Activated CD4-positive, alpha-beta T cell treated with anti-CD3 and anti-CD28 coated beads, Interleukin-2, amount 50 U/mL, for 1 hour (primary cell): ENCODE results near the gene CMIP.

ENCODE experiments used
- DNase-seq: peaks from one replicate; pipeline ENCODE4 v3.0.0-alpha.2; 2020

Gene CMIP

DNA sequence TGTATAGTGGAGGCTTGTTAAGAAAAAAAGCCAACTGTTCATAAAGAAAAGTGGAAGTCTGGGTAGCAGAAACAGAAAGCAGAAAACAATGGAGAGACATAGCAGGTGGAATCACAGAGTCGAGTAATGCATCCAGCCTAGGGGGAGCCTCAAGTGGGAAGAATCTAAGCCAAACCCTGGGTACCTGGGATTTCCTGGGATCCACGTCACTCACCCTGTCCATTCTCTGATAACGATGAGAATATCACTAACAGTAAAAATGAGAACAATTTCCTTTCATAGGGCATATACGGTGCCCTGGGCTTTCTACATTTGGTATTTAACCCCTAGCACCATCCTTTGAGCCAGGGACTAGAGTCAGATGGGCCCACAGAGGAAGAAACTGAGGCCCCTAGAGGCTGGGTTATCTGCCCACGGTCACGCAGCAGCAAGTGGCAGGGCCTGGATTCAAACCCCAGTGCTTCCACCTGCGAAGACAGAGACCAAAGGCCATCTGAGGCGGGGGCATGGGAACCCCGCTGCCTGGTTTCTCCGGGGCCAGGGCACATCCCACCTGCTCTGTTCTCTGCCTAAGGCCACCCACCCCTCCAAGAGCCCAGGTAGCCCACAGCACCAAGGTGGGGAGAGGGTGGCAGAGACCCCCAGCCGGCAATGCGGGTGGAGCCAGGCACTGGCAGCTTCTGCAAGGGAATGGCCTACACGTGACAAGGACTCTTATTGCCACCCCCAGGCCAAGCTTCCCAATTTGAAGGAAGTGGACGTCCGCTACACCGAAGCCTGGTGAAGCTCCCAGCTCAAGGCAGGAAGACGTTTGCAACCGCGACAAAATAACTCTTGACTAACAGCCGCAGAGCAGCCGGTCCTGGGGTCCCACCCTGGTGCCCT, 264.6 kb downstream of the CMIP start:
- no peak for DNase-seq

DNA sequence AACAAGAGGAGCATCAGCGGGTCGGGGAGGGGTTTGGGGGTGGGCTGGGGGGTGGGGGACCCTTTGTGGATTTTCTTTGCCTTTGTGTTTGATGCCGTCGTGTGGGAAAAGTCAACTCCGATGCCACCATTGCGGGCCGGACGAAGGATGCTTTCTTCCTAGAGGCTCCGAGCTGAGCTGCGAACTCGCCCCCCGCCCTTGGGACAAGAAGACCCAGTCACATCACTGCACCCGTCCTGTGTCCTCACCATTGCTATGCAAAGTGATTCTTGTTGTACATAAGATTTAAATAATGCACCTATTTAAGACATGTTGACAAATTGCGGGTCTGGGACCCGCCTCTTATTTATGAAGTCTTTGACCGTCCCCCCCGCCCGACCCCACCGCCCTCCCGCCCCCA, 265.4 kb downstream of the CMIP start:
- DNase-seq, result no peak

DNA sequence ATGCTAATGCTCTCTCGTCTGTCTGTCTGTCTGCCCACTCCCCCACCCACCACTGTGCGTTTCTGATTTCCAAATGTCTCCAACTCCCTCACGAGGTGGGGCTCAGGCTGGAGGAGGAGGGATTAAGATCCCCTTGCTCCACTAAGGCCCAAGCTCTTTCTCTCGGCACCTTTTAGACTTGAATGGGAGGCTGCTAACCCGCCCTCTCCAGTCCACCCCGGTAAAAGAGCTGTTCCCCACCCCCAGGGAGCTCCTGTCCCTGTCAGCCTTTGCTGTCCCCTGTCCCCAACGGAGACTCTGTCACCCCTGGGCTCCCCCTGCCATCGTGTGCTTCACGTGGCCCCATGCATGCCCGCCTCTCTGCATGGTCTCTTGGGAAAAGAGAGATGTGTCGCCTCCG, 266.0 kb downstream of the CMIP start:
- DNase-seq, result no peak

DNA sequence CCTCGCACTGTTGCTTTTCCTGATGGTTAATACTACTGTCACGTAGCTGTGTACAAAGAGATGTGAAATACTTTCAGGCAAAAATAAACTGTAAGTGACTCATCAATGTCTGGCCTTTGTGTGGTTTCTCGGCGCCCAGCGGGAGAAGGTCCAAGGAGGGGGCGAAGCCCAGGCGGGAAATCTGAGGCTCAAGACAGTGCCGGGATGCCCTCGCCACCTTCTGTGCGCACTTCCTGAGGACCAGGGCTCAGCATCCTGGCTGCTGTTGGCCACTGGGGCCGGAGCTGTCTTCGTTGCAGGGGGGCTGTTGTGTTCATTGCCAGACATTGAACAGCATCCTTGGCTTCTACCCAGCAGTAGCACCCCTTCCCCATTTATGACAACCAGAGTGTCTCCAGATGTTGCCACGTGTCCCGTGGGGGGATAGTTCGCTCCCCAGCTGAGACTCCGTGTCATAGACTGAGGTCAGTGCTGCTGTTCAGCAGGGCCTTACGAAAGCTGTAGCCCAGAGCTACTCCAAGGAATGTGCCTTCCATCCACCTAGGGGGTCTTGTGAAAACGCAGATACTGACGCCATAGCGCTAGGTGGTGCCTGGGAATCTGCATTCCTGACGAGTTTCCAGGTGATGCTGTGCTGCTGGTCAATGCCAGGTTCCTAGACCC, 267.2 kb downstream of the CMIP start:
- DNase-seq, result no peak

DNA sequence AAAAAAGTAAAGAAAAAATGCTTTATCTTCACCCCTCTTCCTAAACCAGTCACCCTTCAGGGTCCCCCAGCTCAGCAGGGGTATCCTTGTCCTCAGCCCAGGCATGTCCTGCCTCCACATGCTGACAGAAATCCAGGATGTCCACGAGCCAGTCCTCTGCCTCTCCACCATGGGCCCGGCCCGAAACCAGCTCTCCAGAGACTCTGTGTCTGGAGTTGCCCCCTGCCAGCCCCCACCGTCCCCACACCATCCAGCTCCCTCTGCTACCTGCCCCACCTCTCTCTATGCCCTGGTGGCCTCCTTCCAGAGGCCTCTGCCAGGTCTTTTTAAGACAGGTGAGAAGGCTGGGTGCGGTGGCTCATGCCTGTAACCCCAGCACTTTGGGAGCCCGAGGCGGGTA, 268.1 kb downstream of the CMIP start:
- DNase-seq, result no peak

DNA sequence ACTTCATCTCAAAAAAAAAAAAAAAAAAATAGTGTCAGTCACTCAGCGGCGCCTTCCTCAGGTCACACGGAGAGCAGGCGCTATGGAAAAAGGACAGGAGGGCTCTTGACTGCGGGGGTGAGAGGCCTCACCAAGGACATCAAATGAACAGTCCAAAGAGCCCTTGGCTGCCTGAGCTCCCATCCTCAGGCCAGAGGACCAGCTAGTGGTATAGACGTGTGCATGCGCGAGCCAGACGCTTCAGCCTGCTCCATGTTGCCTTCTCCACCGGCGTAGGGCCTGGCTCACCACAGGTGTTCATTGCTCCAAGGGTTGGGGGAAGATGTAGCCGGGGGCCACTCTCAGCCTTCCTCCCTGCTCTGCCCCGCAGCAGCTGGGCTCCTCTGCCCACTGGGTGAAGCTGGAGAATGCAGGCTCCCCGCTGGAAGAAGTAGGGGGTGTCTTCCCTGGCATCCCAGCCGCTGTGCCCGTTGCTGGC, 268.7 kb downstream of the CMIP start:
- DNase-seq, result no peak

DNA sequence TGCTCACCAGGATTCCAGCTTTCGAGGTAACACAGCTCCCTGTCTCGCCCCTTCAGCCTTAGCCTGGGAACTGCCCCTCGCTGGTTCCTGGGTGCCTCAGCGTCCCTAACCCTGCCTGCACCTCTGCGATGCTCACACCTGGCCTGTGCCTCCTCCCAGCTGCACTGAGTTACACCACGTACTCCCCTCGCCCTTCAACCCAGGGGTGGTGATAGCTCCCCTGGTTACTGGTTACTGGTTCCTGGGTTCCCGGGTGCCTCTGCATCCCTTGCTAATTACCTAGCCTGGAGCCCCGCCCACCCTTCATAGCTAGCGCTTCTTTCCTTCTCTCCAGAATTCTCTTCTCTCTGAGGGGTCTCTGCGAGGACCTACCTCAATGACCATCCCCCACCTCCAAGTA, 269.2 kb downstream of the CMIP start:
- DNase-seq, result no peak

DNA sequence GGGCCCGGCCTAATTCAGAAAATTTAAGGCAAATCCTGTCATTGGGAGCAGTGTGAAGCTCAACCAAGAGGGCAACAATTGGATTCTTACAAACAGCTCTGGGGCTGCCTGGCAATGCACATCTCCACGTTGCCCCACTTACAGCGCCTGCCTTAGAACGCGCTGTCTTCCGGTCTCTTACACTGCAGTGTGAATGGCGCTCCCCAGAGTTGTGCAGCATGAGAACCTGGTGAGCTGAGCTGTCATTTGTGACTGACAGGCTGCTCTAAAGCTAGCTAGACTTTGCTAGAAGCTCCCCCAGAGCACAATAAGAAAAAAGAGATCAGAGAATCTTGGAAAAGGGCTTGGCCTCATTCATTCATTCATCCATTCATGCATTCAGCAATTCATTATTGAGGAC, 270.0 kb downstream of the CMIP start:
- DNase-seq, result no peak

DNA sequence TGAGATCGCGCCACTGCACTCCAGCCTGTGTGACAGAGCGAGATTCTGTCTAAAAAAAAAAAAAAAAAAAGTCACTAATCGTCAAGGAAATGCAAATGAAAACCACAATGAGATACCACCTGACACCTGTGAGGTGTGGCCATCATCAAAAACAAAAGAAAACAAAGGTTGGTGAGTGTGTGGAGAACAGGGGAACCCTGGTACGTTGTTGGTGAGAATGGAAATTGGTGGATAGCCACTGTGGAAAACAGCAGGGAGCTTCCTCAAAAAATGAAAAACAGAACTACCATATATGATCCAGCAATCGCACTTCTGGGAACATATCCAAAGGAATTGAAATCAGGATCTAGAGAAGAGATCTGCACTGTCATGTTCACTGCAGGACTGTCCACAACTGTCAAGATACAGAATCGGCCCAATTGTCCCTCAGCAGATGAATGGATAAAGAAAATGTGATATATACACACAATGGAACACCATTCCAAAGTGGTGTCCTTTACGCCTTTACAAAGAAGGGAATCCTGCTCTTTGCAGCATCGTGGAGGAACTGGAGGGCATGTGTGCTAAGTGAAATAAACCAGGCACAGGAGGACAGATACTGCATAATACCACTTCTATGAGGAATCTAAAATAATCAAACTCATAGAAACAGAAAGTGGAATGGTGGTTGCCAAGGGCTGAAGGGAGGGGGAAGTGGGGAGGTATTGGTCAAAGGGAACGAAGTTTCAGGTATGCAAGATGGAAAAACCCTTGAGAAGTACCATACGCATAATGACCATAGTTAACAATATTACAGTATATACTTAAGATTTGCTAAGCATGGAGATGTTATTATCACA, 271.0 kb downstream of the CMIP start:
- DNase-seq, result peak; percentile 12

DNA sequence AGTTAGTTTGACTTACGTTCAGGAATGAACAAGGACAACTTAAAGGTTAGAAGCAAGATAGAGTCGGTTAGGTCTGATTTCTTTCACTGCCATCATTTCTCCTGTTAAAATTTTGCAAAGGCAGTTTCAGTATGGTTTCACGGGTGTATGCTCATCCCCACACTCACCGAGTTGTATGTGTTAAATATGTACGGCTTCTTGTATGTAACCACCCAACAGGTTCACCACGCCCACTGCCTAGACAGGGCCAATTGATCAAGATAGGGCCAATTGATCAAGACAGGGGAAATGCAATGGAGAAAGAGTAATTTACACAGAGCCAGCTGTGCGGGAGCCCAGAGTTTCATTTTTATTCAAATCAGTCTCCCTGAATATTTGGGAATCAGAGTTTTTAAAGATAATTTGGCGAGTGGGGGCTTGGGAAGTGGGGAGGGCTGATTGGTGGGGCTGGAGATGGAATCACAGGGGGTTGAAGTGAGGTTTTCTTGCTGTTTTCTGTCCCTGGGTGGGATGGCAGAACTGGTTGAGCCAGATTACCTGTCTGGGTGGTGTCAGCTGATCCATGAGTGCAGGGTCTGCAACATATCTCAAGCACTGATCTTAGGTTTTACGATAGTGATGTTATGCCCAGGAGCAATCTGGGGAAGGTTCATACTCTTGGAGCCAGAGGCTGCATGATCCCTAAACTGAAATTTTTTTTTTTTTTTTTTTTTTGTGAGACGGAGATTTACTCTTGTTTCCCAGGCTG, 272.0 kb downstream of the CMIP start:
- DNase-seq, result no peak

DNA sequence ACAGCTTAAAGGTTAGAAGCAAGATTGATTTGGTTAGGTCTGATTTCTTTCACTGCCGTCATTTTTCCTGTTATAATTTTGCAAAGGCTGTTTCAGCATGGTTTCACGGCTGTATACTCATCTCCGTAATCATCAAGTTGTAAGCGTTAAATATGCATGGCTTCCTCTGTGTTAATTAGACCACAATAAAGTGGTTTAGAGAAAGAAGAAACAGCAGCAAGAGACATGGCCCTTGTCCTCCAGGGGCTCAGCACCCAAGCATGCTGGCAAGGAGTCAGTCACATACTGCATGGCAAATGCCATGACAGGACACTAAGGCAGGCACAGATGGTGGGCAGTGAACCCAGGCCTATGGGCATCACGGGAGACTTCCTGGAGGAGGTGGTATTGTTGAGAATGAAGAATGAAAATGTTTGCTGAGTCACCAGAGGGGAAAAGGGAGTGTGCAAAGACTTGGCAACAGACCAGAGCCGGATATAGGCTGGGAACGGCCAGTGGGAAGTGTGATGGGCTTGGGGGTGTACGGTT, 273.1 kb downstream of the CMIP start:
- no peak for DNase-seq

DNA sequence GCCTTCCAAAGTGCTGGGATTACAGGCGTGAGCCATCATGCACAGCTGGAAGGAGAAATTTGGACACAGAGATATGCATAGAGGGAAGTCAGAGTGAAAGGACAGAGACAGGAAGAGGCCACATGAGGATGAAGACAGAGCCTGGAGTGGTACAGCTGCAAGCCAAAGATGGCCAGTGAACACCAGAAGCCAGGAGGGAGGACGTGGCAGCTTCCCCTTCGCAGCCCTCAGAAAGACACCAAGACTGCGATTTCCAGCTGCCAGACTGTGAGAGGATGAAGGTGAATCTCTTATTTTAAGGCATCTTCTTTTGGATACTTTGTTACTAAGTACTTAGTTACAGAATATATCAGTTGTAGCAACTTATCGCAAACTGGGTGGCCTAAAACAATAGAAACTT, 274.0 kb downstream of the CMIP start:
- no peak for DNase-seq

DNA sequence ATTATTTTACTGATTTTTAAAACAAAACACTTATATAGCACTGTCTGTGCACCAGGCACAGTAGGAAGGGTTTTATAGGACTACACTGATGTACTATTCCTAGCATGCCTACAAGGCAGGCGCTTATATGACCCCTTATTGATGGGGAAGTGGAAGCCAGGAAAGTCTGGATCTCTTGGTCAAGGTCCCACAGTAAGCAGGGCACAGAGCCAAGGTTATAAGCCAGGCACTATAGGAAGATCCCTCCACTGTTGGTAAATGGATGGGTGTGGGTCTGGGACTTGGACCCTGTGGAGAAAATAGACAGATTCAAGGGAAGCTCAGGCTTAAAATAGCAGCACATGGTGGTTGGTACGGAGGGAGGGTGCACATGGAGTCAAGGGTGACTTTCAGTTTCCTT, 275.4 kb downstream of the CMIP start:
- no peak for DNase-seq

DNA sequence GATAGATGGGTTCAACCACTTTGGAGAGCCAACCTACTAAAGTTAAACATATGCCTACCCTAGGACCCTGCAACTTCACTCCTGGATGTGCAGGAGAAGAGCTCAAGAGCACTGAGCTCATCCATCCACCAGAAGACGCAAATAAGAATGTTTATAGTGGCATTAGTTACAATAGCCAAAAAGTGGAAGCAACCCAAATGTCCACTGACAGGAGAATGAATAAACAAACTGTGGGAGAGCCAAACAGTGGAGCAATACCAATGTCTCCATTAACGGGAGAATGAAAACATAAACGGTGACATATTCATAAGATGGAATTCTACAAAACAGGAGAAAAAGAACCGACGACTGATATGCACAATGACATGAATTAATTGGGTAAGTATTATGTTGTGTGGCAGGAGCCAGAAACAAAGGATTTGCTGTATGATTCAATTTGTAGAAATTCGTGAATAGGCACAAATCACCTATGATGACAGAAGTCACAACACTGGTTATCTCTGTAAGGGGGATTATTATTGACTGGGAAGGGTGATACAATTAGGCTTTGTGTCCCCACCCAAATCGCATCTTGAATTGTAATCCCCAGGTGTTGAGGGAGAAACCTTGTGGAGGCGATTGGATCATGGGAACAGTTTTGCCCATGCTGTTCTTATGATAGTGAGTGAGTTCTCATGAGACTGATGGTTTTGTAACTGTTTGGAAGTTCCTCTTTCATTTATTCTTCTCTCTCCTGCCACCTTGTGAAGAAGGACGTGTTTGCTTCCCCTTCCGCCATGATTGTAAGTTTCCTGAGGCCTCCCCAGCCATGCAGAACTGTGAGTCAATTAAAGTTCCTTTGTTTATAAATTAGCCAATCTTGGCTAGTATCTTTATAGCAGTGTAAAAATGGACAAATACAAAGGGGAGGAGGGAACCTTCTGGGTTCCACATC, 276.6 kb downstream of the CMIP start:
- DNase-seq, result no peak

DNA sequence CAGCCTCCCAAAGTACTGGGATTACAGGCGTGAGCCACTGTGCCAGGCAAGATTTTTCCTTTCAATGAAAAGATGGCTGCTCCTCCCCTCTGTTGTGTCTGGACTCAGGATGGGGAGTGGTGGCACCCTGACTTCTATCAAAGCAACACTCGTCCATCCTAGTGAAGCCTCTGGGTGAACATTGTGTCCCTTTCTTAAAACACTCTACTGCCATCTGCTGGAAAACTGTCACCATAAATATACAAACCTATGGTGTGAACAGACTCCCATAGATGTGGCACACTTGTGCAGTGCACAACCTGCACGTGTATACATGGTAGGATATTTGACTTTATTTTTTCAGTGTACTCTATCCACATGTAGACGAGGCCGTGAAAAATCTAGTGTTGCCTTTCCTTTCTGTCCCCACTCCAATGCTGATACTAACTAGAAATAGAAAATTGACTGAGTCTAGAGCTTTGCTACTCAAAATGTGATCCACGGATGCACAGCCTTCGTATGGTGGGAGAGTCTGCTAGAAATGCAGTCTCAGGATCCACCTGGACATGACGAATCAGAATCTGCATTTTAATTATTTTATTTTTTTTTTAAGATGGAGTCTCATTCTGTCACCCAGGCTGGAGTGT, 278.6 kb downstream of the CMIP start:
- no peak for DNase-seq

DNA sequence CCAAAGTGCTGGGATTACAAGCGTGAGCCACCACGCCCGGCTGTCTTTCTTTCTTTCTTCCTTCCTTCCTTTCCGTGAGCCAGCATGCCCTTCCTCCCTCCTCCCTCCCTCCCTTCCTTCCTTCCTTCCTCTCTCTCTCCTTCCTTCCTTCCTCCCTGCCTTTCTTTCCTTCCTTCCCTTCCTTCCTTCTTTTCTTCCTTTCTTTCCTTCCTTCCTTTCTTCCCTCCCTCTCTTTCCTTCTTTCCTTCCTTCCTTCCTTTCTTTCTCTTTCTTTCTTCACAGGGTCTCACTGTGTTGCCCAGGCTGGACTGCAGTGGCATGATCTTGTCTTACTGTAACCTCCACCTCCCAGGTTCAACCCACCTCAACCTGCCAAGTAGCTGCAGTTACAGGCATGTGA, 283.8 kb downstream of the CMIP start:
- no peak for DNase-seq

DNA sequence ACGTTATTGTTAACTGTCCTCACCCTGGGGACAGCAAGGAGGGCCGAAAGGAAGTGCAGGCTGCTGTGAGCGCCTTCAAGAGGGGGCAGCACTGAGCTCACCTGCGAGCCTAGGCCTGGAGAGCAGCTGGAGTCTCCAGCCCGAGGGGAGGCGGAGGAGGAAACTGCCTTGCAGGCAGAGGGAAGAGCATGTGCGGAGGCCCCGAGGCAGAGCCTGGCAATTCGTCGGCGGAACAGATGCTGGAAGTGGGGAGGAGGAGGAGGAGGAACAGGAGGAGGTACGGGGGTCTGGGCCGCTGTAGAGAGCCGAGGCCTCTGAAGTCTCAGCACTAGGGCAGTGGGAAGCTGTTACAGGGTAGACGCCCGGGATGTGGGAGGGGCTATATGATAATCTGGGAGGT, 284.8 kb downstream of the CMIP start:
- no peak for DNase-seq

DNA sequence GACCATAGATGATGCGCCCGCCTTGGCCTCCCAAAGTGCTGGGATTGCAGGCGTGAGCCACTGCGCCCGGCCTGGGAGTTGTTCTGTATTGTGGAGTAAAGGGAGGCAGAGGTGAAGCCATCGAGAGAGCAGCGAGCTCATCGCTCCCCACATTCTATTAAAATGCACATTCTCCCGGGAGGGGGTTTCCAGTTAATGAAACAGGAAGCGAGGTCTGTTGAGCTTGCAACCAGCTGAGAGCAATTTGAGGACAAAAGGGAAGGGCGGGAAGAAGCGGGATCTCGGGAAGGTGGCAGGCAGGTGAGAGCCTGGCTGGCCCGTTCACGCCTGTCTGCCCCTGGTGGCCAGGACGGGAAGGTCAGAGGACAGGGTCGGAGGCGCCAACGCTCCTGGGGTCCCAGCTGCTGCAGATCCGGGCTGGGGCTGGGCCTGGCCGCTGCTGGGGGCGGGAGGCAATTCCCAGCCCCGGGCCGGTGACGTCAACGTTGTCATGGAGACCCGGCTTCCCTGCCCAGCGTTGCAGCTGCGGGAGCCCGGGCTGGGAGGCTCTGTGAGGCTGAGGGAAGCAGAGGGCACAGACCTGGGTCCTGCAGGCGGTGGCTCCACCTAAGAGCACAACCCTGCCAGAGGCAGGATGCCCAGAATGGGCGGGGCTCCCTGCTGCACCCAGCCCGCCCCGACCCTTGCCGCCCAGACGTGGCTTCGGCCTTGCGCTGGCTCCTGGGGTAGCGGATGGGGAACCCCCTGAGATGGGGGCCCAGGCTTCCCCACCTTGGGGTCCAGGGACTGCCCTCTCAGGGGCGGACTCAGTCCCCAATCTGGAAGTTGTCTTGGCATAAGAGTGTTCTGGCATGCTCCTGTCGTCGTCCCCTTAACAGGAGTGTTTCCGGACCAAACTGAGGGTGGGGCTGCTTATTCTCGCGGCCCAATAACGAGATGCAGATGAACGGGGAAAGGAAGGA, 285.8 kb downstream of the CMIP start:
- DNase-seq, result peak; percentile 55

DNA sequence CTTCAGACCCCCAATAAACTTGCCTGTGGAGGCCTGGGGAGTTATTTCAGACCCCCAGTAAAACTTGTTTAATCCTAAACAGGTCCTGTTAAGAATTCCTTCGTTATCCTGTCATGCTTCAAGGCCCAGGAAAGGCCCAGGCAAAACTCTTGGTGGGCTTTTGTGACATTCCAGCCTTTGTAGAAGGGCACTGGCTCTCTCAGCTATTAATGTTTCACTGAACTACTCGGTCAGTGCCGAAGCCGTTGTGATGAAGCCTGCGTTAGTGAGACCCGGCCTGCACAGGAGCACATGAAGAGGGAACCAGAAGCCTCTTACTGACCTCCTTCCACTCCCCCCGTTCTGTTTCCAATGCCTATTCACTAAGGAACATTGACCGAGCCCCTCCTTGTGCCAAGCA, 287.0 kb downstream of the CMIP start:
- DNase-seq, result no peak

DNA sequence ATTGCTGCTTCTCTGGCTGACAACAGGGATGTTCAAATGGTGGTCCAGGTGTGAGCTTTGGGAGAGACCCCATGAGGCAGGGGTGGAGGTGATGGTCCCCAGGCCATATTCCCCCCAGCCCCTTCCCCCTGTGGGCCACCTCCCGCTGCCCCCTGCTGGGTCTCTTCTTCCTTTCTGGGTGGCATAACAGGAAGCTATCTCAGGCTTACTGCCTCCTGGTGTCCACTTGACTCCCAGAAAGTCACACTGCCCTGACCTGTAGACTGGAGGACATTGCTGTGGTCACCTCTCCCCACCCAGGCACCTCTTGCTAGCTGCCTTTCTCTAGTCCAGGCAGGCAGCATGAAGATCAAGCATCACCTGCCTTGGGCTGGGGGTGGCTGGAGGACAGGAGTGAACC, 288.1 kb downstream of the CMIP start:
- DNase-seq, result no peak
